Activated CD4-positive, CD25-positive, alpha-beta regulatory T cell treated with anti-CD3 and anti-CD28 coated beads, Interleukin-2, amount 50 U/mL, for 16 hours (primary cell): ENCODE results near the gene CD99L2.
A peak's percentile ranks its signal among the peaks of the same experiment; 100 is the strongest.

Experiments used
- DNase-seq: peaks from one replicate; pipeline ENCODE4 v3.0.0-alpha.2; 2020; ENCODE audit warnings: low read depth, low spot score

CD99L2 gene

GRCh38 chrX:150765237-150765636 lies 133.2 kb downstream of the CD99L2 start:
- no peak for DNase-seq

- DNase-seq = no peak
Measured at GRCh38 chrX:150763810-150764209, 134.7 kb downstream of the CD99L2 start.

- no peak for DNase-seq
Measured at GRCh38 chrX:150763303-150763797, 135.1 kb downstream of the CD99L2 start.

GRCh38 chrX:150762258-150763165 lies 136.0 kb downstream of the CD99L2 start:
- no peak for DNase-seq

- DNase-seq = no peak
Measured at GRCh38 chrX:150761819-150762216, 136.7 kb downstream of the CD99L2 start.

- DNase-seq = no peak
Measured at GRCh38 chrX:150761176-150761818, 137.2 kb downstream of the CD99L2 start.

- no peak for DNase-seq
Measured at GRCh38 chrX:150759568-150760416, 138.7 kb downstream of the CD99L2 start.

- DNase-seq = no peak
Measured at GRCh38 chrX:150757371-150757770, 141.1 kb downstream of the CD99L2 start.

GRCh38 chrX:150753968-150754367 lies 144.5 kb downstream of the CD99L2 start:
- no peak for DNase-seq

- DNase-seq = no peak
Measured at GRCh38 chrX:150753357-150753756, 145.1 kb downstream of the CD99L2 start.

GRCh38 chrX:150752124-150752523 lies 146.3 kb downstream of the CD99L2 start:
- DNase-seq = no peak

- no peak for DNase-seq
Measured at GRCh38 chrX:150736475-150736874, 162.0 kb downstream of the CD99L2 start.

GRCh38 chrX:150731795-150732194 lies 166.7 kb downstream of the CD99L2 start:
- DNase-seq = peak; percentile 3

GRCh38 chrX:150730719-150731118 lies 167.7 kb downstream of the CD99L2 start:
- DNase-seq = no peak

GRCh38 chrX:150729956-150730355 lies 168.5 kb downstream of the CD99L2 start:
- DNase-seq = no peak

GRCh38 chrX:150719621-150720020 lies 178.8 kb downstream of the CD99L2 start:
- DNase-seq = no peak
